CD14-positive monocyte (primary cell): ENCODE measurements around the gene AQP12B. TPM values are rescaled to one million over a fixed set of nuclear protein-coding genes. Genes with fewer than 3 reads are reported as not detected.
"Not testable (repeated sequence)": the region's sequence is repeated elsewhere in the genome, so short reads cannot be mapped to it uniquely, and the experiment has no call there.

ENCODE experiments used
- DNase-seq, 3 donors: peaks; one replicate each; pipeline ENCODE4 v3.0.0-alpha.2; 2011 to 2022
- H2AFZ ChIP-seq: 2 replicates; pipeline ENCODE4 v1.6.0; 2012; ENCODE audit warnings: mild to moderate bottlenecking, low read depth, low read length, inconsistent platforms; ENCODE audit not compliant: insufficient read depth, poor library complexity, severe bottlenecking
- H3K27ac ChIP-seq, 2 donors: 1 replicate in 1 of 2; 2 replicates in 1 of 2; pipeline ENCODE4 v1.5.1; 2012 to 2013; ENCODE audit warnings: low read length in 2 of 2, control low read depth in 1 of 2, inconsistent platforms in 1 of 2, low read depth in 1 of 2, mild to moderate bottlenecking in 1 of 2
- H3K27me3 ChIP-seq, 2 donors: one replicate each; pipeline versions ENCODE4 v1.6.0 to v1.6.1; 2011 to 2013; ENCODE audit warnings: low read length in 2 of 2; ENCODE audit not compliant: control insufficient read depth in 2 of 2, insufficient read depth in 2 of 2
- H3K36me3 ChIP-seq, 2 donors: replicated peaks in 1 of 2; 1 replicate in 1 of 2; 2 replicates in 1 of 2; pipeline versions ENCODE4 v1.5.1 to v1.6.1; 2012 to 2013; ENCODE audit warnings: low read length in 2 of 2, control low read depth in 1 of 2, inconsistent platforms in 1 of 2, mild to moderate bottlenecking in 1 of 2; ENCODE audit not compliant: insufficient read depth in 2 of 2, control insufficient read depth in 1 of 2
- H3K4me1 ChIP-seq, 2 donors: 1 replicate in 1 of 2; 2 replicates in 1 of 2; pipeline versions ENCODE4 v1.5.1 to v1.6.1; 2012 to 2013; ENCODE audit warnings: low read length in 2 of 2, control low read depth in 1 of 2, inconsistent platforms in 1 of 2, mild to moderate bottlenecking in 1 of 2, moderate library complexity in 1 of 2; ENCODE audit not compliant: insufficient read depth in 2 of 2, control insufficient read depth in 1 of 2
- H3K4me2 ChIP-seq: replicated peaks from 2 replicates; pipeline ENCODE3; 2012; ENCODE audit warnings: low read length, moderate library complexity, mild to moderate bottlenecking; ENCODE audit not compliant: poor library complexity, severe bottlenecking; ENCODE audit errors: extremely low read depth
- H3K4me3 ChIP-seq, 3 experiments: fragments of 200-600 bp in 1 of 3; sonication (generic) in 1 of 3; replicated peaks in 1 of 3; 1 replicate in 2 of 3; 2 replicates in 1 of 3; pipeline ENCODE4 v1.5.1; 2011 to 2013; ENCODE audit warnings: low read length in 3 of 3, mild to moderate bottlenecking in 3 of 3, control low read depth in 2 of 3, low read depth in 2 of 3, inconsistent platforms in 1 of 3, moderate library complexity in 1 of 3
- H3K79me2 ChIP-seq: 2 replicates; pipeline ENCODE4 v1.6.0; 2012; ENCODE audit warnings: mild to moderate bottlenecking, control low read depth, inconsistent platforms, low read length, moderate library complexity; ENCODE audit not compliant: insufficient read depth
- H3K9ac ChIP-seq: 2 replicates; pipeline ENCODE4 v1.6.0; 2017; ENCODE audit warnings: low read length, mild to moderate bottlenecking; ENCODE audit not compliant: insufficient read depth, poor library complexity, severe bottlenecking
- H3K9me3 ChIP-seq, 2 donors: replicated peaks in 1 of 2; 1 replicate in 1 of 2; 2 replicates in 1 of 2; pipeline versions ENCODE4 v1.5.1 to v1.6.1; 2012 to 2013; ENCODE audit warnings: low read length in 2 of 2, control low read depth in 1 of 2; ENCODE audit not compliant: control insufficient read depth in 1 of 2, insufficient read depth in 1 of 2
- H4K20me1 ChIP-seq: 2 replicates; pipeline ENCODE4 v1.6.0; 2012; ENCODE audit warnings: mild to moderate bottlenecking, low read length, control low read depth, moderate library complexity; ENCODE audit not compliant: insufficient read depth
- H3K27ac Mint-ChIP-seq, 7 donors: one replicate each; pipeline ENCODE4 v1.8.0; 2020; ENCODE audit warnings: mild to moderate bottlenecking in 7 of 7, mixed read lengths in 7 of 7, moderate library complexity in 6 of 7, inconsistent platforms in 2 of 7
- H3K27me3 Mint-ChIP-seq, 3 donors: one replicate each; pipeline ENCODE4 v1.8.0; 2021 to 2022; ENCODE audit warnings: low read depth in 3 of 3, mild to moderate bottlenecking in 3 of 3, mixed read lengths in 3 of 3, moderate library complexity in 3 of 3, inconsistent platforms in 1 of 3
- H3K36me3 Mint-ChIP-seq, 2 donors: one replicate each; pipeline ENCODE4 v1.8.0; 2020; ENCODE audit warnings: mixed read lengths in 2 of 2, inconsistent platforms in 1 of 2, mild to moderate bottlenecking in 1 of 2
- H3K4me1 Mint-ChIP-seq: one replicate; pipeline ENCODE4 v1.8.0; 2020; ENCODE audit warnings: mild to moderate bottlenecking, mixed read lengths
- H3K4me3 Mint-ChIP-seq, 2 donors: one replicate each; pipeline ENCODE4 v1.8.0; 2020; ENCODE audit warnings: mild to moderate bottlenecking in 2 of 2, mixed read lengths in 2 of 2, moderate library complexity in 1 of 2
- H3K9me3 Mint-ChIP-seq, 7 donors: one replicate each; pipeline ENCODE4 v1.8.0; 2020 to 2022; ENCODE audit warnings: mixed read lengths in 7 of 7, mild to moderate bottlenecking in 6 of 7, moderate library complexity in 6 of 7, inconsistent platforms in 2 of 7
- WGBS: methylation state at CpG from one replicate; pipeline ENCODE4 v1.1.5; 2013; ENCODE audit warnings: missing lambda C conversion rate; ENCODE audit not compliant: insufficient coverage; 5-methylcytosine and 5-hydroxymethylcytosine counted together
- intact Hi-C, 2 donors: fragments of 100-400 bp; cut with micrococcal nuclease; formaldehyde crosslinking; loops; one replicate each; pipeline versions ENCODE4 v1.15.0 to v1.15.1; 2023
- polyA plus RNA-seq, 3 donors: library from polyadenylated mRNA; depleted of rRNA in 1 of 3; unstranded in 2 of 3; stranded (reverse) in 1 of 3; fragments of 300-500 nt in 2 of 3; fragments of >200 nt in 1 of 3; fragmentation: Illumina TruSeq in 2 of 3; gene quantifications; 1 replicate in 2 of 3; 2 replicates in 1 of 3; pipeline ENCODE4 v1.2.3, GENCODE V29; 2012 to 2021
- TF ChIP-seq, protein P1 (sequence below): fragments of 200-600 bp; IDR thresholded peaks from one replicate; pipeline ENCODE4 v1.8.0; 2022; ENCODE audit warnings: antibody characterized with exemption, mild to moderate bottlenecking

Gene AQP12B
- polyA plus RNA-seq, 3 donors = not detected

- Mint-ChIP-seq H3K4me1 (peaks cover 20% of the 10 kb centered on the region), H3K9me3 (no peaks in the 10 kb centered on the region), H3K4me3 (no peak overlapping the region), H3K36me3 (no peaks in the 10 kb centered on the region), H3K27ac (peak overlapping the region in 1 of 7 donors; percentile 53), H3K27me3 (peaks cover 0 to 12% (median 7%) of the 10 kb centered on the region in 3 donors)
- no peaks in the 10 kb centered on the region for H3K79me2 ChIP-seq
- DNase-seq = no peak
- no peaks in the 10 kb centered on the region for H3K27me3 ChIP-seq
- H3K27ac ChIP-seq = no peak overlapping the region
- TF ChIP-seq, protein P1, sequence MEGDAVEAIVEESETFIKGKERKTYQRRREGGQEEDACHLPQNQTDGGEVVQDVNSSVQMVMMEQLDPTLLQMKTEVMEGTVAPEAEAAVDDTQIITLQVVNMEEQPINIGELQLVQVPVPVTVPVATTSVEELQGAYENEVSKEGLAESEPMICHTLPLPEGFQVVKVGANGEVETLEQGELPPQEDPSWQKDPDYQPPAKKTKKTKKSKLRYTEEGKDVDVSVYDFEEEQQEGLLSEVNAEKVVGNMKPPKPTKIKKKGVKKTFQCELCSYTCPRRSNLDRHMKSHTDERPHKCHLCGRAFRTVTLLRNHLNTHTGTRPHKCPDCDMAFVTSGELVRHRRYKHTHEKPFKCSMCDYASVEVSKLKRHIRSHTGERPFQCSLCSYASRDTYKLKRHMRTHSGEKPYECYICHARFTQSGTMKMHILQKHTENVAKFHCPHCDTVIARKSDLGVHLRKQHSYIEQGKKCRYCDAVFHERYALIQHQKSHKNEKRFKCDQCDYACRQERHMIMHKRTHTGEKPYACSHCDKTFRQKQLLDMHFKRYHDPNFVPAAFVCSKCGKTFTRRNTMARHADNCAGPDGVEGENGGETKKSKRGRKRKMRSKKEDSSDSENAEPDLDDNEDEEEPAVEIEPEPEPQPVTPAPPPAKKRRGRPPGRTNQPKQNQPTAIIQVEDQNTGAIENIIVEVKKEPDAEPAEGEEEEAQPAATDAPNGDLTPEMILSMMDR = no peak
- no peak overlapping the region for H3K4me3 ChIP-seq
- no peaks in the 10 kb centered on the region for H4K20me1 ChIP-seq
- H3K4me1 ChIP-seq = peaks cover 0 to 3% of the 10 kb centered on the region in 2 donors
- no peaks in the 10 kb centered on the region for H3K9me3 ChIP-seq
- H3K9ac ChIP-seq = no peak overlapping the region
- H3K4me2 ChIP-seq = no peak overlapping the region
- H2AFZ ChIP-seq = no peak overlapping the region
- 100% methylated on average over 1 of the region's 6 CpGs for WGBS
- intact Hi-C loops = no loop called here
- H3K36me3 ChIP-seq = no peaks in the 10 kb centered on the region
Measured at GRCh38 chr2:240686460-240686859, 3.8 kb upstream of the AQP12B start.

GRCh38 chr2:240685771-240686371, 3.2 kb upstream of the AQP12B start:
- WGBS = 86% methylated on average over 8 of the region's 10 CpGs
- Histone ChIP-seq H3K4me2 (no peak overlapping the region), H4K20me1 (no peaks in the 10 kb centered on the region), H3K27me3 (no peaks in the 10 kb centered on the region), H3K27ac (no peak overlapping the region), H3K79me2 (no peaks in the 10 kb centered on the region), H2AFZ (no peak overlapping the region), H3K4me1 (peaks cover 0 to 3% of the 10 kb centered on the region in 2 donors), H3K9me3 (no peaks in the 10 kb centered on the region), H3K9ac (no peak overlapping the region), H3K4me3 (no peak overlapping the region), H3K36me3 (no peaks in the 10 kb centered on the region)
- TF ChIP-seq, protein P1 = no peak
- peaks cover 0 to 12% (median 7%) of the 10 kb centered on the region in 3 donors for H3K27me3 Mint-ChIP-seq
- no peaks in the 10 kb centered on the region for H3K36me3 Mint-ChIP-seq
- H3K9me3 Mint-ChIP-seq = no peaks in the 10 kb centered on the region
- no peak overlapping the region for H3K4me3 Mint-ChIP-seq
- H3K27ac Mint-ChIP-seq = peak overlapping the region in 1 of 7 donors; percentile 53
- no peak for DNase-seq
- peaks cover 20% of the 10 kb centered on the region for H3K4me1 Mint-ChIP-seq
- intact Hi-C loops = no loop called here

- H3K27me3 ChIP-seq, H4K20me1 ChIP-seq, H2AFZ ChIP-seq, H3K27ac ChIP-seq, H3K4me1 ChIP-seq, H3K4me2 ChIP-seq, H3K9me3 Mint-ChIP-seq, H3K36me3 Mint-ChIP-seq, intact Hi-C loops, DNase-seq, H3K36me3 ChIP-seq, H3K79me2 ChIP-seq, H3K9ac ChIP-seq, H3K9me3 ChIP-seq: not testable (repeated sequence)
- peak overlapping the region; percentile 53 to 73 for H3K4me3 Mint-ChIP-seq
- H3K4me1 Mint-ChIP-seq = peaks cover 17% of the 10 kb centered on the region
- peak overlapping the region in 1 of 7 donors; percentile 18 for H3K27ac Mint-ChIP-seq
- 67% methylated on average over 8 of the region's 15 CpGs for WGBS
- H3K27me3 Mint-ChIP-seq = peaks cover 0 to 11% (median 4%) of the 10 kb centered on the region in 3 donors
- peak overlapping the region; percentile 17 to 32 (median 23) for H3K4me3 ChIP-seq
Measured at GRCh38 chr2:240683980-240684728, 1.5 kb upstream of the AQP12B start.
